H1 (cell line): ENCODE data around the gene PELI2. TPM values are rescaled to one million over a fixed set of nuclear protein-coding genes. Genes with fewer than 3 reads are reported as not detected.

Experiments used
- CBX8 ChIP-seq: fragments of 300-800, 300-1000 bp; sonication (generic); IDR thresholded peaks from 2 replicates; pipeline ENCODE4 v1.7.1; 2016; ENCODE audit warnings: low read depth, low read length, borderline replicate concordance
- GTF2F1 ChIP-seq: IDR thresholded peaks from 2 replicates; pipeline ENCODE4 v1.6.1; 2012; ENCODE audit warnings: low read depth, low read length, improper control_type of control experiment, borderline replicate concordance
- JUN ChIP-seq: IDR thresholded peaks from 2 replicates; pipeline ENCODE4 v1.6.1; 2011; ENCODE audit warnings: low read depth, mild to moderate bottlenecking, improper control_type of control experiment, low read length
- NANOG ChIP-seq: IDR thresholded peaks from 2 replicates; pipeline ENCODE4 v1.6.1; 2011; ENCODE audit warnings: low read length, low read depth, mild to moderate bottlenecking, inconsistent platforms; ENCODE audit not compliant: insufficient read depth, poor library complexity, severe bottlenecking
- PHF8 ChIP-seq: fragments of 200-600 bp; sonication (generic); conservative IDR thresholded peaks from 2 replicates; pipeline ENCODE4 v1.7.1; 2012; ENCODE audit warnings: low read depth, mild to moderate bottlenecking, inconsistent platforms, low read length, moderate library complexity
- POU5F1 ChIP-seq: IDR thresholded peaks from 2 replicates; pipeline ENCODE4 v1.6.1; 2011; ENCODE audit warnings: low read depth, mild to moderate bottlenecking, low read length, moderate library complexity
- RBBP5 ChIP-seq: IDR thresholded peaks from 2 replicates; pipeline ENCODE4 v1.7.1; 2012; ENCODE audit warnings: low read depth, mild to moderate bottlenecking, inconsistent platforms, low read length, moderate library complexity, borderline replicate concordance
- SP1 ChIP-seq: IDR thresholded peaks from 2 replicates; pipeline ENCODE4 v1.6.1; 2011; ENCODE audit warnings: low read depth, low read length
- TAF7 ChIP-seq: optimal IDR thresholded peaks from 2 replicates; pipeline ENCODE3; 2011; ENCODE audit warnings: low read depth, mild to moderate bottlenecking, inconsistent platforms, low read length, moderate library complexity, borderline replicate concordance
- TEAD4 ChIP-seq: IDR thresholded peaks from 2 replicates; pipeline ENCODE4 v1.6.1; 2012; ENCODE audit warnings: low read depth, low read length, inconsistent platforms, mixed read lengths
- polyA plus RNA-seq, 7 experiments: library from polyadenylated mRNA; depleted of rRNA in 3 of 7; stranded (reverse) in 5 of 7; unstranded in 2 of 7; fragments of >200 nt in 5 of 7; fragments of 200-250 nt in 2 of 7; gene quantifications; 1 replicate in 5 of 7; 2 replicates in 1 of 7; 4 replicates in 1 of 7; pipeline versions ENCODE4 v1.2.1 to v1.2.3, GENCODE V29; 2011 to 2013; ENCODE audit warnings: missing spikeins in 2 of 7, mixed read lengths in 2 of 7
- total RNA-seq: library from RNA; stranded (reverse); fragmentation: NEBNext Ultra II Directional; extraction: Animal tissue kit (Norgen Biotek cat#: 25700); gene quantifications from 2 replicates; pipeline ENCODE4 v1.2.1, GENCODE V29; 2021

Gene PELI2
- total and polyA plus RNA-seq, 2 of the 8 experiments (the other 6 are each of a cell fraction or from before 2014, with no cell fraction given) = 14.6 to 25.7 TPM

- TF ChIP-seq NANOG = no peak
- no peak for TF ChIP-seq POU5F1
- TF ChIP-seq CBX8 = no peak
- no peak for TF ChIP-seq PHF8
- no peak for TF ChIP-seq JUN
- no peak for TF ChIP-seq SP1
- TF ChIP-seq TEAD4 = no peak
- no peak for TF ChIP-seq RBBP5
- TF ChIP-seq GTF2F1 = no peak
- no peak for TF ChIP-seq TAF7
Observed at GRCh38 chr14:56100556-56100955, 17.7 kb upstream of the PELI2 start (continued).
